BLaER1 treated with 17β-estradiol and CSF1 and Interleukin-3, amounts not matched to agents 10 nM and 100 nM (cell line): Measurements from ENCODE around the gene POLN.

ENCODE experiments used
- H3K27ac ChIP-seq, 11 experiments: shearing (Covaris generic); formaldehyde crosslinking; 2 replicates each; pipeline ENCODE4 v1.8.1; 2022
- H3K27me3 ChIP-seq, 11 experiments: shearing (Covaris generic); formaldehyde crosslinking; 2 replicates each; pipeline ENCODE4 v1.8.1; 2022
- H3K36me3 ChIP-seq, 11 experiments: shearing (Covaris generic); formaldehyde crosslinking; 2 replicates each; pipeline ENCODE4 v1.8.1; 2022
- H3K4me1 ChIP-seq, 10 experiments: shearing (Covaris generic); formaldehyde crosslinking; 2 replicates each; pipeline ENCODE4 v1.8.1; 2022
- H3K4me2 ChIP-seq, 11 experiments: shearing (Covaris generic); formaldehyde crosslinking; 2 replicates each; pipeline ENCODE4 v1.8.1; 2022
- H3K4me3 ChIP-seq, 10 experiments: shearing (Covaris generic); formaldehyde crosslinking; 2 replicates each; pipeline ENCODE4 v1.8.1; 2022
- H3K9ac ChIP-seq, 11 experiments: shearing (Covaris generic); formaldehyde crosslinking; 2 replicates each; pipeline ENCODE4 v1.8.1; 2022
- H3K9me3 ChIP-seq, 11 experiments: shearing (Covaris generic); formaldehyde crosslinking; replicated peaks in 1 of 11; 2 replicates each; pipeline ENCODE4 v1.8.1; 2022
- H4K20me1 ChIP-seq, 11 experiments: shearing (Covaris generic); formaldehyde crosslinking; 2 replicates each; pipeline ENCODE4 v1.8.1; 2022
- Cebpa-rat ChIP-seq, 11 experiments: shearing (Covaris generic); IDR thresholded peaks; 2 replicates each; pipeline ENCODE4 v1.8.1; 2022

Gene POLN

DNA sequence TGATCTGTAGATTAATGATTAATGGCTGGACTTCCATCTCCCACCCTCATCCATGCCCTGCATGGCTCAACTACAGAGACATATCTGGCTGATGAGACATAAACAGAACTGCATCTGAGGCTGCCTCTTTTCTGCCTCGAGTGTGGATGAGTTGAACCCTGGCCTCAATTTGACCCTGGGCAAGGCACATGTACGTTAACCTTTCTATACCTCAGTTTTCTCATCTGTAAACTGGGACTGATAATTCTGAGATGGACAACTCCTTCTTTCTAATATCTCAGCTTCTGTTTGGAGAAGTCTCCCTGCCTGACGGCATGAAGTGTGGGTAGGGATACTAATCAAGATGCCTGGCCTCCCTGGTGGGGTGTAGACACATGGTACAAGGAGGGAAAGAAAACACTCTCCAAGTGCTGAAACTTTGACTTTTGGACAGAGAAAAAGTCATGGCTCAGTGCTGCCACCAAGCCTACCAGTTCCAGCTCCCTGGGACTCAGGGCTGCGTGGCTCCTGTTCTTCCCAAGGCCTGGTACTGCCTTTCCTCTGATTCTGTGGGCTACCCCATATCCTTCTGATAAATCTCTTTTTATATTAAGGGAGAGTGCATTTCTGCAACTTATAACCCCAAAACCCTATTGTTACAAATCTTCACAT lies 64.4 kb downstream of the POLN start:
- no peak overlapping the region for H3K9ac ChIP-seq
- H3K9me3 ChIP-seq: peaks cover 8 to 12% (median 11%) of the 10 kb centered on the region in 11 experiments
- H3K4me2 ChIP-seq: peak overlapping the region in 10 of 11 experiments; percentile 52 to 84 (median 76); a peak in 15 of 22 replicates
- 0 out of 22 replicates have a peak, but pooled peaks cover 0 to 6% (median 0%) of the 10 kb centered on the region in 11 experiments for H3K36me3 ChIP-seq
- H3K4me1 ChIP-seq: peaks cover 28 to 53% (median 39%) of the 10 kb centered on the region in 10 experiments
- no peak overlapping the region for H3K4me3 ChIP-seq
- no peak overlapping the region for H3K27ac ChIP-seq
- no peak for TF ChIP-seq Cebpa-rat (IDR thresholded peaks at IDR 0.05)
- no peaks in the 10 kb centered on the region for H4K20me1 ChIP-seq
- H3K27me3 ChIP-seq: no peaks in the 10 kb centered on the region

DNA sequence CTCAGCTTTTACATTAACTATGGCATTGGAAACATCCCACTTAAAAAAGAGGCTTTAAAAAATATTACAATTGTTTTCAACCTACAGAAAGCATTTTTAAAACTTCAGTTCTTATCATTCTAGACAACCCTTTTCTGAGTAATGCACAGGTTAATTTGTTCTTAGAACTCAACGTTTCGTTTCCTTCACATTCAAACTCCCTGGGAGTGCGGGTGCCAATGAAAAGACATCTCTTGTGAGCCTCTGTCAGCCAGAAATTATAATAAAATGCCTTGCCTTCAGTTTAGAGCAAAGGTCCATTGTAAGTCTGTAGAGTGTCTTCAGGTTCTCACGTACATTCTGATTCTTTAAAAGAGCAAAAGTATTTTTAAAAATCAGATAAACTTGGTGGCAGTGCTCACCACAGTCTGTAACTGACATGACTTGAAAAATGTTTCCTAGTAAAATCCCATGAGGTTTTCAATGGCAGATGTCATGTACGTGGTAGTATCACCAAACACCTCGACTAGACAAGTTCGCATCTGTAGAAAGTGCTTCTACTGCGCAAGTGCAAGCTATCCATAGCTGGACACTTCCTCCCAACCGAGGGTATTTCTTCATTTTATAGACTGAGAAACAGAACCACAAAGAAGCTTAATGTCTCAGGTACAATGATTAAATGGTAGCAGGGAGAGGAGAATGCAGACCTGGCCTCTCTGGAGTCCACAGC lies 65.8 kb downstream of the POLN start:
- Histone ChIP-seq H3K4me2 (peak overlapping the region; percentile 52 to 84 (median 75)), H3K27ac (peak overlapping the region in 2 of 11 experiments; percentile 25 to 27; a peak in 5 of 22 replicates)

DNA sequence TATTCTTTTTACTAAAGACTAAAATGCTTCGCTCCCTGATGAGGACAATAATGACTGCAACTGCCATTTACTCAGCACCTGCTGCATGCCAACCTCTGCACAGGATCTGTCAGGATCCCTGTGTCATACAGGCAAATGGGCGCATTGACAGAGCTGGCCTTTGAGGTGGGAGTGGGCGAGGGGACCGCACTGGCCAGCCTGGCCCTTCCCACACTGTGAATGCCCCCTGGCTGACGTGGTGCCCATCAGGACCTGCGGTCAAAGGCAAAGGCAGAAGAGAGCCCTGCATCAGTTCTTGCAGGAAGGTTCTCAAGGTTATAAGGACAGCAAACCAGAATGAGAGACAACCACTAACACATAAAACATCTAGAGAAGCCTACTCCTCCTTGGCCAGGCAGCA lies 67.9 kb downstream of the POLN start:
- Histone ChIP-seq H3K9me3 (no peaks in the 10 kb centered on the region), H3K27ac (peak overlapping the region in 2 of 11 experiments; percentile 12 to 87; a peak in 1 of 22 replicates), H3K4me3 (no peak overlapping the region), H3K36me3 (peaks cover 0 to 2% (median 0%) of the 10 kb centered on the region in 11 experiments; a peak in 1 of 22 replicates), H3K9ac (no peak overlapping the region), H3K4me1 (peaks cover 59 to 75% (median 70%) of the 10 kb centered on the region in 10 experiments), H3K27me3 (no peaks in the 10 kb centered on the region), H3K4me2 (peak overlapping the region in 6 of 11 experiments; percentile 64 to 98 (median 88); a peak in 8 of 22 replicates), H4K20me1 (no peaks in the 10 kb centered on the region)
- no peak for TF ChIP-seq Cebpa-rat (IDR thresholded peaks at IDR 0.05)

More for the DNA sequence above, 65.8 kb downstream of the POLN start:
- H3K4me1 ChIP-seq: peaks cover 42 to 64% (median 53%) of the 10 kb centered on the region in 10 experiments
- no peak overlapping the region; a peak in 1 of 20 replicates for H3K4me3 ChIP-seq
- 0 out of 22 replicates have a peak, but pooled peaks cover 0 to 2% (median 0%) of the 10 kb centered on the region in 11 experiments for H3K36me3 ChIP-seq
- no peak for TF ChIP-seq Cebpa-rat (IDR thresholded peaks at IDR 0.05)
- H3K27me3 ChIP-seq: no peaks in the 10 kb centered on the region
- H3K9ac ChIP-seq: no peak overlapping the region
- H4K20me1 ChIP-seq: no peaks in the 10 kb centered on the region
- no peaks in the 10 kb centered on the region for H3K9me3 ChIP-seq

DNA sequence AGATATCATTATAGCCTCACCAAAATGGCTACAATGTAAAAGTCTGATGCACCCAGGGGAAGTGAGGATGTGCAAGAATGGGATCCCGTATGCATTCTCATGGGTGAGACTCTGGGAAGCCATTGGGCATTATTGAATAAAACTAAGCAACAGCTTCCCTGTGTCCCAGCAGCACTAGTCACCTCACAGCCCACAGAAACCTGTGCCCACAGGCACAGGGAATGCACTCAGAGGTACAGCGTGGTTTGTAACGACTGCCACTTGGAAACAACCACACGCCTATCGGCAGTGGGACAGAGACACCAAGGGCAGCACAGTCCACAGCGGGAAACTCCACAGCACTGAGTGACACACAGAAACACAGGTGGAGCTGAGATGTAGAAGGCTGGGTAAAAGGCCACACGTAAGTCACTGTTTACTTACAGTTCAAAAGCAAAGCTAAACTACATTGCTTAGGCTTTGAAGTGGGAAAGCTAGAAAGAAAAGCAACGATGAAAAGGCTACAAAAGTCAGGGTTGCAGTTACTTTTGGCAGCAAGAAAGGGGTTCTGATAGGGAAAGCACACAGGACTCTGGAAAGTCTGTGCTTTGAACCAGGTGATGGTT lies 69.2 kb downstream of the POLN start:
- no peaks in the 10 kb centered on the region for H3K27me3 ChIP-seq

DNA sequence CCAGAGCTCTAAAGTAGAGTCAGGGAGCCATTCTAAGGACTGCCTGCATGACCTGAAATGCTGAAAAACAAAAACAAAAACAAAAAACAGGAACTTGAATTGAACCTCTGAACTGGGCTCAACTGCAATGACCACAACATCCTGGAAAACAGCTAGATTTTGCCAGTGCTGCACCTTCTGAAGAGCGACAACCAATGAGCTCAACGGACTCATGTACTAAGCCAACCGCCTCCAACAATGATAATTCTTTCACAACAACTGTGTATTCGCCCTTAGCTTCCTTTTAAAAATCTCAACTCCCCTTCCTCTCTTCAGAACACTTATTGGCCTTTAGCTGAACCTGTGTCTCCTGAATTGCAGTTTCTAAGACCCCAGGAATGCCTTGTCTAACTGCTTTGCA lies 69.8 kb downstream of the POLN start:
- Histone ChIP-seq H3K4me1 (peaks cover 59 to 79% (median 71%) of the 10 kb centered on the region in 10 experiments), H3K27ac (peak overlapping the region; percentile 2 to 87 (median 72); a peak in 19 of 22 replicates), H3K4me2 (peak overlapping the region; percentile 44 to 98 (median 73)), H3K4me3 (peak overlapping the region in 5 of 10 experiments; percentile 0 to 34 (median 26); a peak in 8 of 20 replicates), H3K9me3 (no peaks in the 10 kb centered on the region), H3K9ac (peak overlapping the region in 7 of 11 experiments; percentile 23 to 69 (median 50); a peak in 12 of 22 replicates), H4K20me1 (no peaks in the 10 kb centered on the region), H3K27me3 (no peaks in the 10 kb centered on the region), H3K36me3 (peaks cover 0 to 7% (median 0%) of the 10 kb centered on the region in 11 experiments; a peak in 1 of 22 replicates)
- peak in 5 of 11 experiments; percentile 10 to 60 (median 53); a peak in 7 of 22 replicates for TF ChIP-seq Cebpa-rat (IDR thresholded peaks at IDR 0.05)

More for the DNA sequence above, 69.2 kb downstream of the POLN start:
- Histone ChIP-seq H3K9ac (peak overlapping the region in 7 of 11 experiments; percentile 23 to 69 (median 50); a peak in 12 of 22 replicates), H3K4me3 (peak overlapping the region in 5 of 10 experiments; percentile 0 to 34 (median 26); a peak in 8 of 20 replicates), H4K20me1 (no peaks in the 10 kb centered on the region), H3K4me1 (peaks cover 59 to 82% (median 76%) of the 10 kb centered on the region in 10 experiments), H3K36me3 (peaks cover 0 to 7% (median 0%) of the 10 kb centered on the region in 11 experiments; a peak in 1 of 22 replicates), H3K9me3 (no peaks in the 10 kb centered on the region), H3K4me2 (peak overlapping the region; percentile 44 to 98 (median 73)), H3K27ac (peak overlapping the region; percentile 2 to 87 (median 72); a peak in 19 of 22 replicates)
- TF ChIP-seq Cebpa-rat (IDR thresholded peaks at IDR 0.05): no peak; a peak in 1 of 22 replicates

DNA sequence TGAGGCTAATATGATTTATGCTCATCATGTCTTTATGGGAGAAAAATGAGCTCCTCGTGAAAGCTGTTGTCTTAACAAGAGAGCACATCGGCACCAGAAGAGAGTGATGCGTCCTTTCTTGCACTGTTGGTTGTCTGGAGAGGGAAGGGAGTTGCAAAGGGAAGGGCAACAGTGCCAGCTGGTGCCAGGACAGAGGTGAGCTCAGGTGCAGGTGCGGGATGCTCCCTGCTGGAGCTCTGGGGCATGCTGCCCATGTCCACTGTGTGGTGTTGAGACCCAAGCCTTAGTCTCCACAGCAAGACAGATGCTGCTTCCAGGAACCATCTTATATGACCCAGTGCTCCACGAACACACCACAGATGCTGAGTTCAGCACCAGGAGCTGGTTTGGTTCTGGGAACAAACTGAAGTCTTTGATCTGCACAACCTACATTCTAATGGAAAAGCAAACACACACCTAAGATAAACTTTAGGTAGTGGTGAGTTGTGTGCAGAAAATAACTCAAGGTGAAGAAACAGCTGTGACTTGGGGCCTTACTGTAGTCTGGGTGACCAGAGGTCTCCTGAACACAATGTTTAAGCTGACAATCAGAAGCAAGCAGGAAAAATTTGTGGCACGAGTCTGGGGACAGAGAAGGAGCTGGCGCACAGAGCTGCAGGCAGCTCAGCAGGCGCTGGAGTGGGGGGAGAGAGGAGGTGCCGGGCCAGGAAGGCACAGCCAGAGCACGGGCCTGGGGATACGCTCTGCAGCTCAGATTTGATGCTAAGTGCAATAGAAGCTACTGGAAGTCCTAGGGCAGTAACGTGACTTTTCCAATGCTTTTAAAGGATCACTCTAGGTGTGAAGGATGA lies 73.2 kb downstream of the POLN start:
- peak overlapping the region in 5 of 11 experiments; percentile 10 to 37 (median 14); a peak in 5 of 22 replicates for H3K4me2 ChIP-seq
- peaks cover 40 to 54% (median 43%) of the 10 kb centered on the region in 10 experiments for H3K4me1 ChIP-seq
- H3K27ac ChIP-seq: no peak overlapping the region
- H3K36me3 ChIP-seq: peaks cover 0 to 7% (median 0%) of the 10 kb centered on the region in 11 experiments; a peak in 3 of 22 replicates
- no peak overlapping the region for H3K9ac ChIP-seq
- H3K9me3 ChIP-seq: no peaks in the 10 kb centered on the region
- TF ChIP-seq Cebpa-rat (IDR thresholded peaks at IDR 0.05): no peak
- no peaks in the 10 kb centered on the region for H3K27me3 ChIP-seq
- no peak overlapping the region for H3K4me3 ChIP-seq
- no peaks in the 10 kb centered on the region for H4K20me1 ChIP-seq

DNA sequence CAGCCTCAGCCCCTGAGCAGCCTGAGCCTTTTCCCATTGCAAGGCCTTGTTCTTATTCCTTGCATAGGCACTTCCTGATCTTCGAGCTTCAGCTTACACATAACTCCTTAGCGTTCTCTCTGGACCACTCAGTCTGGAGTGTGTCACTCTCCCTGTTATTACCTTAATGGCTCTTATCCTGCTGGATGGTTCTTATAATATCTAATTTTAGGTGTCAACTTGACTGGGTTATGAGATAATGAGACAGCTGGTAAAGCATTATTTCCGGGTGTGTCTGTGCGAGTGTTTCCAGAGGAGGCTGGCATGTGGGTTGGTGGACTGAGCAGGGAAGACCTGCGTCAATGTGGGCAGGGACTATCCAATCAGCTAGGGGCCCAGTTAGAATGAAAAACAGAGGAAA lies 75.7 kb downstream of the POLN start:
- H3K27ac ChIP-seq: no peak overlapping the region

DNA sequence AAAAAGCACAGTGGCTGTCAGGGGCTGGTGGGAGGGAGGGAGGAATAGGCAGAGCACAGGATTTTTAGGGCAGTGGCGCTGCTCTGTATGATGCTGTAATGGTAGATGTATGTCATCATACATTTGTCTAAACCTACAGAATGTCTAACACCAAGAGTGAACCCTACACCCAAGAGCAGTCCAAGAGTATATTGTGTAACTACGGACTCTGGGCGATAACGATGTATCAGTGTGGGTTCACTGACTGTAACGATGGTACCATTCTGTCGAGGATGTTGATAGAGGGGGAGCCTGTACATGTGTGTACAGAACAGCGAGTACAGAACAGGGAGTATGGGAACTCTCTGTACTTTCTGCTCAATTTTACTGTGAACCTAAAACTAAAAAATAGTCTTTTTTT lies 76.5 kb downstream of the POLN start:
- Histone ChIP-seq H3K4me2 (no peak overlapping the region), H3K4me3 (no peak overlapping the region), H3K9me3 (no peaks in the 10 kb centered on the region), H3K27ac (no peak overlapping the region), H3K27me3 (no peaks in the 10 kb centered on the region), H3K9ac (no peak overlapping the region), H3K4me1 (peaks cover 9 to 22% (median 14%) of the 10 kb centered on the region in 10 experiments; a peak in 17 of 20 replicates), H4K20me1 (no peaks in the 10 kb centered on the region), H3K36me3 (peaks cover 0 to 7% (median 0%) of the 10 kb centered on the region in 11 experiments; a peak in 3 of 22 replicates)
- no peak for TF ChIP-seq Cebpa-rat (IDR thresholded peaks at IDR 0.05)

More for the DNA sequence above, 75.7 kb downstream of the POLN start:
- no peak overlapping the region for H3K9ac ChIP-seq
- TF ChIP-seq Cebpa-rat (IDR thresholded peaks at IDR 0.05): no peak
- no peaks in the 10 kb centered on the region for H3K27me3 ChIP-seq
- H3K9me3 ChIP-seq: no peaks in the 10 kb centered on the region
- H3K4me2 ChIP-seq: no peak overlapping the region
- H3K4me1 ChIP-seq: peaks cover 18 to 30% (median 19%) of the 10 kb centered on the region in 10 experiments
- H3K36me3 ChIP-seq: peaks cover 0 to 7% (median 0%) of the 10 kb centered on the region in 11 experiments; a peak in 3 of 22 replicates
- no peaks in the 10 kb centered on the region for H4K20me1 ChIP-seq
- H3K4me3 ChIP-seq: no peak overlapping the region
